Muscle layer of colon (tissue), 2 donors: ENCODE results near the gene KRIT1.
"Not testable (repeated sequence)": the region's sequence is repeated elsewhere in the genome, so short reads cannot be mapped to it uniquely, and the experiment has no call there.

ENCODE experiments used
- H3K27ac ChIP-seq: one replicate; pipeline ENCODE4 v1.7.0; 2013; ENCODE audit warnings: low read depth, mild to moderate bottlenecking, low read length, moderate library complexity
- H3K27me3 ChIP-seq, 2 donors: one replicate each; pipeline ENCODE4 v1.7.0; 2013; ENCODE audit warnings: low read length in 2 of 2, mild to moderate bottlenecking in 2 of 2; ENCODE audit not compliant: insufficient read depth in 2 of 2, control insufficient read depth in 1 of 2
- H3K36me3 ChIP-seq: one replicate; pipeline ENCODE4 v1.7.0; 2013; ENCODE audit warnings: mild to moderate bottlenecking, low read length; ENCODE audit not compliant: insufficient read depth
- H3K4me1 ChIP-seq: one replicate; pipeline ENCODE4 v1.7.0; 2013; ENCODE audit warnings: mild to moderate bottlenecking, low read length; ENCODE audit not compliant: insufficient read depth
- H3K4me3 ChIP-seq, 2 donors: one replicate each; pipeline ENCODE4 v1.7.0; 2013; ENCODE audit warnings: low read length in 2 of 2, low read depth in 1 of 2, mild to moderate bottlenecking in 1 of 2, moderate library complexity in 1 of 2
- H3K9ac ChIP-seq: one replicate; pipeline ENCODE4 v1.7.0; 2013; ENCODE audit warnings: low read length
- H3K9me3 ChIP-seq: one replicate; pipeline ENCODE4 v1.7.0; 2013; ENCODE audit warnings: mild to moderate bottlenecking, low read length
- donor health status: abdominal sarcoma.
- donor health status: Adenocarcinoma of cecum.

The KRIT1 gene

GRCh38 chr7:92244808-92245486 is 767 bp downstream of the KRIT1 start:
- Histone ChIP-seq H3K4me1 (peaks cover 29% of the 10 kb centered on the region), H3K9me3 (no peaks in the 10 kb centered on the region), H3K27me3 (no peaks in the 10 kb centered on the region)

DNA sequence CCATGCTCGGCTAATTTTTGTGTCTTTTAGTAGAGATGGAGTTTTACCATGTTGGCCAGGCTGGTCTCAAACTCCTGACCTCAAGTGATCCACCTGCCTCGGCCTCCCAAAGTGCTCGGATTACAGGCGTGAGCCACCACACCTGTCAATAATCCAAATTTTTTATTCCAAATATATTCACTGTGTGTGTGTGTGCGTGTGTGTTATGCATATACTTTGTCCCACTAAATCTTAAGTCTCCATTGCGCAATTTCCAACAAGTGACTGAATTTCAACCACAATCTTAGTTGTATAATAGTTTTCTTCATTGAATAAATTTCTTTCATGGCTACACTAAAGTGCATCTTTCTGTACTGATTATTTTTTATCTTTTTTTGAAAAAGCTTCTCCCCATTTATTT is 2.7 kb downstream of the KRIT1 start:
- no peaks in the 10 kb centered on the region for H3K9me3 ChIP-seq
- peaks cover 24% of the 10 kb centered on the region for H3K4me1 ChIP-seq
- H3K9ac ChIP-seq = no peak overlapping the region
- no peaks in the 10 kb centered on the region for H3K27me3 ChIP-seq
- H3K27ac ChIP-seq = no peak overlapping the region
- H3K4me3 ChIP-seq = no peak overlapping the region
- peaks cover 16% of the 10 kb centered on the region for H3K36me3 ChIP-seq

More at GRCh38 chr7:92244808-92245486, 767 bp downstream of the KRIT1 start:
- Histone ChIP-seq H3K36me3 (no peaks in the 10 kb centered on the region), H3K9ac (peak overlapping the region; percentile 80), H3K27ac (peak overlapping the region; percentile 98), H3K4me3 (peak overlapping the region; percentile 75 to 91)

GRCh38 chr7:92230547-92230946 is 15.2 kb downstream of the KRIT1 start:
- no peaks in the 10 kb centered on the region for H3K9me3 ChIP-seq
- no peaks in the 10 kb centered on the region for H3K4me1 ChIP-seq
- H3K9ac ChIP-seq = no peak overlapping the region
- H3K4me3 ChIP-seq = no peak overlapping the region
- H3K27ac ChIP-seq = no peak overlapping the region
- no peaks in the 10 kb centered on the region for H3K27me3 ChIP-seq
- peaks cover 29% of the 10 kb centered on the region for H3K36me3 ChIP-seq

DNA sequence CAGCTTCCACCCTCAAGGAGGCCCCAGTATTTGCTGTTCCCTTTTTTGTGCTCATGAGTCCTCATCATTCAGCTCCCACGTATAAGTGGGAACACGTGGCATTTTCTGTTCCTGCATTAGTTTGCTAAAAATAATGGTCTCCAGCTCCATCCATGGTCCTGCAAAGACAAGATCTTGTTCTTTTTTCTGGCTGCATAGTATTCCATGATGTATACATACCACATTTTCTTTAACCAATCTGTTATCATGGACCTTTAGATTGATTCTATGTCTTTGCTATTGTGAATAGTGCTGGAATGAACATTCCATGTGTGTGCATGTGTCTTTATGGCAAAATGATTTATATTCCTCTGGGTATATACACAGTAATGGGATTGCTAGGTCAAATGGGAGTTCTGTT is 17.0 kb downstream of the KRIT1 start:
- no peak overlapping the region for H3K27ac ChIP-seq
- H3K9me3 ChIP-seq = no peaks in the 10 kb centered on the region
- peaks cover 19% of the 10 kb centered on the region for H3K36me3 ChIP-seq
- no peaks in the 10 kb centered on the region for H3K27me3 ChIP-seq
- H3K9ac ChIP-seq = no peak overlapping the region
- H3K4me1 ChIP-seq = no peaks in the 10 kb centered on the region
- no peak overlapping the region for H3K4me3 ChIP-seq

DNA sequence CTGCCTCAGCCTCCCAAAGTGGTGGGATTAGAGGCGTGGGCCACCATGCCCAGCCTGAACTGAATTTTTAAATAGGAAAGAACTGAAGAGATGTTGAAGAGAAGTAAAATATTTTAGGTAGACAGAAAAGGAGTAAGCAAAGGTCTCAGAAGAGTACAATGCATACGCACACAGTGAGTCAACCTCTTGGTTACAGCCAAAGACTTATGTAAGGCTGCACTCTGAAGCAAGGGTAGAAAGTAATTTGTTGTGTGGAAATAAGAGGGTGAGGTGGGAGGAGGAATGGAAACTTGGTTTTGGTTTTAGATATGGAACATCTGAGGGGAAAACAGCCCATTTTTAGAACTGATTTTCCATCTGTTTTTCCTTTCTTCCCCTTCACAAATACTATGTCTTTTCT is 17.6 kb downstream of the KRIT1 start:
- H3K4me3 ChIP-seq = no peak overlapping the region
- no peaks in the 10 kb centered on the region for H3K4me1 ChIP-seq
- H3K27me3 ChIP-seq = no peaks in the 10 kb centered on the region
- no peak overlapping the region for H3K9ac ChIP-seq
- H3K36me3 ChIP-seq = peaks cover 23% of the 10 kb centered on the region
- no peaks in the 10 kb centered on the region for H3K9me3 ChIP-seq
- H3K27ac ChIP-seq = no peak overlapping the region

DNA sequence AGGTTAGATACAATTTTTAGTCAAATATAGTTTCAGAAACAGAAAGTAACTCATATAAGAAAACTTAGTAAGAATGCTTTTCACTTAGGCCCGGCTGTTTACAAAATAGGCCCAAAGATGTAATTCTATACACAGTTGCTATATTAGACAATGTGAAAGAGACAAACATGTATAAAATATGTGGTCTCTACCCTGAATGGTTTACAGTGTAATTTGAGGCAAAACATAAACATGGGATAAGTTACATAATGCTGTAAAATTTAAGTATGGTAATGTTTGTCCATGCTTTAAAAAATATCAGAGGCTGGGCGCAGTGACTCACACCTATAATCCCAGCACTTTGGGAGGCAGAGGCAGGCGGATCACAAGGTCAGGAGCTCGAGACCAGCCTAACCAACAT is 18.7 kb downstream of the KRIT1 start:
- H3K27ac ChIP-seq = no peak overlapping the region
- no peak overlapping the region for H3K4me3 ChIP-seq
- no peaks in the 10 kb centered on the region for H3K27me3 ChIP-seq
- peaks cover 23% of the 10 kb centered on the region for H3K36me3 ChIP-seq
- H3K4me1 ChIP-seq = no peaks in the 10 kb centered on the region
- H3K9me3 ChIP-seq = no peaks in the 10 kb centered on the region
- H3K9ac ChIP-seq = no peak overlapping the region

DNA sequence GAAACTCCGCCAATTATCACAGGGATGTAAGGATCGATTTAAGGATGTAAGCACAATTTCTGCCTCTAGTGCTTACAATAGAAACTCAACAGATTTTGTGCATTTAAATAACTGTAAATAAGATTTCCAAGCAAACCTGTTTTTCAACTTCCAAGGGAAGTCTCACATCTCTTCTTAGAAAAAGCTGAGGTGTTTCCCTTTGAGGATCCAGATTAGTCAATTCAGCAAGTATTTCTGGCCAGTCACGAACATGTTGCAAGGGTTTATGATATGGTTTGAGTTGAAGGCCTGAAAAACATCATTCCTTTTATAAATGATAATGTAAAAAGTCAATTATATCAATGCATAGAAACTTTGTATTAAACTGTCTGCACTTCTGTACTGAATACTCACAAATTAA is 23.9 kb downstream of the KRIT1 start:
- Histone ChIP-seq H3K9me3 (no peaks in the 10 kb centered on the region), H3K36me3 (peaks cover 51% of the 10 kb centered on the region), H3K4me1 (no peaks in the 10 kb centered on the region), H3K27me3 (no peaks in the 10 kb centered on the region), H3K9ac (no peak overlapping the region), H3K27ac (no peak overlapping the region), H3K4me3 (no peak overlapping the region)

DNA sequence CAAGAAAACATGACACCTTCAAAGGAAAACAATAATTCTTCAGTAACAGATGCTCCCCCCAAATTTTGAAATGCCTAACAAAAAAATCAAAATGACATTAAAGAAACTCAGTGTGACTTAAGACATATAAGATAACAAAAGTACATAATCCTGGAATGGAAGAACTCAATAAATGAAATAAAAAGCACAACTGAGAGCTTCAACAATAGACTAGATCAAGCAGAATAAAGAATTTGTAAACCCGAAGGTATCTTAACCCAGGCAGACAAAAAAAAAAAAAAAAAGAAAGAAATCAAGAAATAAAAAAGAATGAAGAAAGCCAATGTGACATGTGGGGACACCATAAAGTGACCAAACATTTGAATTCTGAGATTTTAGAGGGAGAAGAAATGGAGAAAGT is 39.0 kb downstream of the KRIT1 start:
- H3K9me3 ChIP-seq = no peaks in the 10 kb centered on the region
- peaks cover 41% of the 10 kb centered on the region for H3K36me3 ChIP-seq
- no peaks in the 10 kb centered on the region for H3K27me3 ChIP-seq
- no peaks in the 10 kb centered on the region for H3K4me1 ChIP-seq
- H3K9ac ChIP-seq = no peak overlapping the region
- H3K27ac ChIP-seq = no peak overlapping the region
- no peak overlapping the region for H3K4me3 ChIP-seq

- H3K27ac ChIP-seq = no peak overlapping the region
- no peak overlapping the region for H3K4me3 ChIP-seq
- no peaks in the 10 kb centered on the region for H3K9me3 ChIP-seq
- no peak overlapping the region for H3K9ac ChIP-seq
- H3K36me3 ChIP-seq = peaks cover 34% of the 10 kb centered on the region
- no peaks in the 10 kb centered on the region for H3K4me1 ChIP-seq
- no peaks in the 10 kb centered on the region for H3K27me3 ChIP-seq
Observed at GRCh38 chr7:92205987-92206386, 39.7 kb downstream of the KRIT1 start.

DNA sequence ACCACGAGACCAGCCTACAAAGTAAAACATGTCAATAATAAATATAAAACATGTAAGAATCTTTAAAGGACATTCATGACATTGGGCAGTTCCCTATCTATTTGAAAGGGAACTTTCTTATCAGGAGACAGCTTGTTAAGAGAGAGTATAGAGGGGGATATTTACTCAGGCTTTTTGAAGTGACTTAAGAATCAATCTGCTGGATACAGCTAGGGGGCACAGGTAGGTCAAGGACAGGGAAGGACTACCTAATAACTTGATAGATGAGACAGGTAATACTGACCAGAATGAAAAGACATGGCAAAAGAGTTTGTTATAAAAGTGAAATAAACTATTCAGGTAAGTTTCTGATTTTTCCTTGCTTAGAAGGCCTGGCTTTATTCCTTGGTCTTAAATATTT is 44.9 kb downstream of the KRIT1 start:
- Histone ChIP-seq H3K4me3 (no peak overlapping the region), H3K27ac (no peak overlapping the region), H3K4me1 (no peaks in the 10 kb centered on the region), H3K9me3 (no peaks in the 10 kb centered on the region), H3K27me3 (no peaks in the 10 kb centered on the region), H3K36me3 (peaks cover 37% of the 10 kb centered on the region), H3K9ac (no peak overlapping the region)

DNA sequence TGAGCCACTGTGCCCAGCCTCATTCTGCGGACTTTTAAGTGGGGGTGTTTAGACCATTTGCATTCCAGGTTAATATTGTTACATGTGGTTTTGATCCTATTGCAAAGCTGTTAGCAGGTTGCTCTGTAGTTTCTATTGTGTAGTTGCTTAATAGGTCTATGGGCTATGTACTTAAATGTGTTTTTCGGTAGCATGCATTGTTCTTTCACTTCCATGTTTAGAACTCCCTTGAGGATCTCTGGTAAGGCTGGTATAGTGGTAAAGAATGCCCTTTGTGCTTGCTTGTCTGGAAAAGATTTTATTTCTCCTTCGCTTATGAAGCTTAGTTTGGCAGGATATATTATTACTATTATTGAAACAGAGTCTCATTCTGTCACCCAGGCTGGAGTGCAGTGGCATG is 53.4 kb downstream of the KRIT1 start:
- H3K4me3 ChIP-seq = no peak overlapping the region
- H3K9me3 ChIP-seq = no peaks in the 10 kb centered on the region
- no peak overlapping the region for H3K9ac ChIP-seq
- H3K27me3 ChIP-seq = no peaks in the 10 kb centered on the region
- no peaks in the 10 kb centered on the region for H3K4me1 ChIP-seq
- no peak overlapping the region for H3K27ac ChIP-seq
- peaks cover 9% of the 10 kb centered on the region for H3K36me3 ChIP-seq

DNA sequence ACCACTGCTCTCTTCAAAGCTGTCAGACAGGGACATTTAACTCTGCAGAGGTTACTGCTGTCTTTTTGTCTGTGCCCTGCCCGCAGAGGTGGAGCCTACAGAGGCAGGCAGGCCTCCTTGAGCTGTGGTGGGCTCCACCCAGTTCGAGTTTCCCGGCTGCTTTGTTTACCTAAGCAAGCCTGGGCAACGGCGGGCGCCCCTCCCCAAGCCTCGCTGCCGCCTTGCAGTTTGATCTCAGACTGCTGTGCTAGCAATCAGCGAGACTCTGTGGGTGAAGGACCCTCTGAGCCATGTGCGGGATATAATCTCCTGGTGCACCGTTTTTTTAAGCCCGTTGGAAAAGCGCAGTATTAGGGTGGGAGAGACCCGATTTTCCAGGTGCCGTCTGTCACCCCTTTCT is 56.5 kb downstream of the KRIT1 start:
- not testable (repeated sequence) for H3K9ac ChIP-seq, H3K27ac ChIP-seq, H3K27me3 ChIP-seq, H3K4me1 ChIP-seq, H3K4me3 ChIP-seq, H3K9me3 ChIP-seq, H3K36me3 ChIP-seq
